GM23338 (cell line): Measurements from ENCODE around the gene KCTD10. TPM values are rescaled to one million over a fixed set of nuclear protein-coding genes. Genes with fewer than 3 reads are reported as not detected.

Experiments used
- CREB1 ChIP-seq: fragments of 250-450 bp; sonication (Bioruptor Pico); IDR thresholded peaks from 2 replicates; pipeline ENCODE4 v1.5.0; 2020; ENCODE audit warnings: low read depth, mild to moderate bottlenecking, moderate library complexity
- ETS1 ChIP-seq: IDR thresholded peaks from 2 replicates; pipeline ENCODE4 v1.6.1; 2016; ENCODE audit warnings: antibody characterized with exemption
- EZH2 ChIP-seq: fragments of 200-600 bp; sonication (generic); IDR thresholded peaks from one replicate; pipeline ENCODE4 v1.8.0; 2017; ENCODE audit warnings: antibody characterized with exemption, mild to moderate bottlenecking, low read depth; ENCODE audit not compliant: unreplicated experiment
- EZH2phosphoT487 ChIP-seq: fragments of 200-600 bp; sonication (generic); IDR thresholded peaks from one replicate; pipeline ENCODE4 v1.8.1; 2018; ENCODE audit warnings: antibody characterized with exemption; ENCODE audit not compliant: unreplicated experiment
- JUNB ChIP-seq: IDR thresholded peaks from one replicate; pipeline ENCODE4 v1.6.1; 2016; ENCODE audit warnings: antibody characterized with exemption; ENCODE audit not compliant: unreplicated experiment
- NANOG ChIP-seq: IDR thresholded peaks from 2 replicates; pipeline ENCODE4 v1.6.1; 2016; ENCODE audit warnings: antibody characterized with exemption, borderline replicate concordance
- POLR2AphosphoS5 ChIP-seq: IDR thresholded peaks from 2 replicates; pipeline ENCODE4 v1.6.1; 2016; ENCODE audit warnings: antibody characterized with exemption, low read depth
- STAT1 ChIP-seq: IDR thresholded peaks from one replicate; pipeline ENCODE4 v1.6.1; 2016; ENCODE audit warnings: antibody characterized with exemption; ENCODE audit not compliant: unreplicated experiment
- ZNF331 ChIP-seq: fragments of 250-450 bp; sonication (Bioruptor Pico); IDR thresholded peaks from 2 replicates; pipeline ENCODE4 v1.5.0; 2020; ENCODE audit warnings: low read depth, mild to moderate bottlenecking, moderate library complexity
- ZNF462 ChIP-seq: fragments of 250-450 bp; sonication (Bioruptor Pico); IDR thresholded peaks from 2 replicates; pipeline ENCODE4 v1.5.0; 2020; ENCODE audit warnings: mild to moderate bottlenecking, moderate library complexity
- polyA plus RNA-seq: library from polyadenylated mRNA; unstranded; fragments of >200 nt; fragmentation: Nextera tagmentation; extraction: Ambion mirVana; gene quantifications from 2 replicates; pipeline ENCODE4 v1.2.1, GENCODE V29; 2016
- total RNA-seq: library from RNA; depleted of rRNA; stranded (reverse); fragments of >200 nt; shearing (Covaris generic); gene quantifications from 2 replicates; pipeline ENCODE4 v1.2.3, GENCODE V29; 2014

Gene KCTD10
- total and polyA plus RNA-seq, 2 experiments from 2014 or later, result 15.8 to 45.2 TPM

- TF ChIP-seq ZNF462 (CRISPR knock-in tag), result no peak
- TF ChIP-seq ZNF331 (CRISPR knock-in tag), result no peak
- no peak for TF ChIP-seq ETS1
- TF ChIP-seq STAT1, result no peak
- TF ChIP-seq EZH2, result no peak
- no peak for TF ChIP-seq POLR2AphosphoS5
- no peak for TF ChIP-seq JUNB
- TF ChIP-seq NANOG, result no peak
- no peak for TF ChIP-seq EZH2phosphoT487
- TF ChIP-seq CREB1 (CRISPR knock-in tag), result no peak
These were observed 7.6 kb downstream of the KCTD10 start (continued) for GRCh38 chr12:109469517-109469916.
